Chondrocyte (in vitro differentiated cells): Measurements from ENCODE around the gene SH3PXD2A. TPM values are rescaled to one million over a fixed set of nuclear protein-coding genes. Genes with fewer than 3 reads are reported as not detected.

Experiments
- DNase-seq: peaks from one replicate; pipeline ENCODE4 v3.0.0; 2021; ENCODE audit warnings: mixed read lengths, low spot score
- H3K27ac Mint-ChIP-seq: one replicate; pipeline ENCODE4 v1.8.0; 2021; ENCODE audit warnings: mild to moderate bottlenecking, moderate library complexity, mixed read lengths; ENCODE audit not compliant: unreplicated experiment
- H3K27me3 Mint-ChIP-seq: 2 replicates; pipeline ENCODE4 v1.8.0; 2021; ENCODE audit warnings: low read depth, mixed read lengths
- H3K36me3 Mint-ChIP-seq: 2 replicates; pipeline ENCODE4 v1.8.0; 2021; ENCODE audit warnings: low read depth, mixed read lengths
- H3K4me1 Mint-ChIP-seq: 2 replicates; pipeline ENCODE4 v1.8.0; 2021; ENCODE audit warnings: low read depth, mild to moderate bottlenecking, mixed read lengths
- H3K4me3 Mint-ChIP-seq: one replicate; pipeline ENCODE4 v1.8.0; 2021; ENCODE audit warnings: mild to moderate bottlenecking, moderate library complexity, mixed read lengths; ENCODE audit not compliant: unreplicated experiment
- H3K9me3 Mint-ChIP-seq: 2 replicates; pipeline ENCODE4 v1.8.0; 2021; ENCODE audit warnings: low read depth, mixed read lengths
- total RNA-seq: library from RNA; stranded (reverse); gene quantifications from 3 replicates; pipeline ENCODE4 v1.2.1, GENCODE V29; 2021
- TF ChIP-seq, protein P1 (sequence below): fragments of 200-600 bp; sonication (generic); IDR thresholded peaks from 2 replicates; pipeline ENCODE4 v1.5.0; 2021; ENCODE audit warnings: antibody characterized with exemption, mild to moderate bottlenecking, moderate library complexity

SH3PXD2A gene
- total RNA-seq, 1 donor from 2014 or later = 46.0 TPM

DNA sequence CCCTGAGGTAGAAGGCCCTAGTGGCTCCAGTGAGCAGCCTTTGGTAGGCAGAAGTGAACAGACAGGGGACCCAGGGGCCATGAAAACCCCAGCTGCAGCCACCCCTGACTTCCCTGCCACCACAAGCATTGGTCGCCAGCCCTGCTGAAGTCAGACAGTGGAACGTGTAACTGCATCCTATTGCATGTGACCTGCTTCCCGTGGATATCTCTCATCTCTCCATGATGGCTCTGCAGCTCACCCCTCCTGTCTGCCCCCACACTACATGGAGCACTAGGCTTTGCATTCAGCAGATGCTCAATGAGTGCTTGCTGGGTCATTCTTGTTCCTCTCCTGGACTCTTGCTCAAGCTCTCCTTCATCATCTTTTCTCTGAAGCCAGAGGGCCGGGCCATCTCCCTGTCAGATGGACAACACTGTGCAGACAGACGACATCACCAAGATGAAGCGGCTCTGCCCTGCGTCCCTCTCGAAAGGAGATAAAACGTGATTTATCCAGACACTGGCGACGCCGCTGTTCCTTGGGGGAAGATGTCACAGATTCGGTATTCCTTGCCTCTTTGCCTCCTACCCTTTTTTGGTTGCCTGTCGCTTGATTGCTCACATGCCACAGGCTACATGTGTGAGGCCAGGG lies 117.5 kb downstream of the SH3PXD2A start:
- DNase-seq = no peak
- peaks cover 11% of the 10 kb centered on the region for H3K4me1 Mint-ChIP-seq
- H3K36me3 Mint-ChIP-seq = no peaks in the 10 kb centered on the region
- no peak overlapping the region for H3K4me3 Mint-ChIP-seq
- no peaks in the 10 kb centered on the region for H3K9me3 Mint-ChIP-seq
- no peaks in the 10 kb centered on the region for H3K27me3 Mint-ChIP-seq
- H3K27ac Mint-ChIP-seq = no peak overlapping the region
- TF ChIP-seq, protein P1, sequence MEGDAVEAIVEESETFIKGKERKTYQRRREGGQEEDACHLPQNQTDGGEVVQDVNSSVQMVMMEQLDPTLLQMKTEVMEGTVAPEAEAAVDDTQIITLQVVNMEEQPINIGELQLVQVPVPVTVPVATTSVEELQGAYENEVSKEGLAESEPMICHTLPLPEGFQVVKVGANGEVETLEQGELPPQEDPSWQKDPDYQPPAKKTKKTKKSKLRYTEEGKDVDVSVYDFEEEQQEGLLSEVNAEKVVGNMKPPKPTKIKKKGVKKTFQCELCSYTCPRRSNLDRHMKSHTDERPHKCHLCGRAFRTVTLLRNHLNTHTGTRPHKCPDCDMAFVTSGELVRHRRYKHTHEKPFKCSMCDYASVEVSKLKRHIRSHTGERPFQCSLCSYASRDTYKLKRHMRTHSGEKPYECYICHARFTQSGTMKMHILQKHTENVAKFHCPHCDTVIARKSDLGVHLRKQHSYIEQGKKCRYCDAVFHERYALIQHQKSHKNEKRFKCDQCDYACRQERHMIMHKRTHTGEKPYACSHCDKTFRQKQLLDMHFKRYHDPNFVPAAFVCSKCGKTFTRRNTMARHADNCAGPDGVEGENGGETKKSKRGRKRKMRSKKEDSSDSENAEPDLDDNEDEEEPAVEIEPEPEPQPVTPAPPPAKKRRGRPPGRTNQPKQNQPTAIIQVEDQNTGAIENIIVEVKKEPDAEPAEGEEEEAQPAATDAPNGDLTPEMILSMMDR = no peak

DNA sequence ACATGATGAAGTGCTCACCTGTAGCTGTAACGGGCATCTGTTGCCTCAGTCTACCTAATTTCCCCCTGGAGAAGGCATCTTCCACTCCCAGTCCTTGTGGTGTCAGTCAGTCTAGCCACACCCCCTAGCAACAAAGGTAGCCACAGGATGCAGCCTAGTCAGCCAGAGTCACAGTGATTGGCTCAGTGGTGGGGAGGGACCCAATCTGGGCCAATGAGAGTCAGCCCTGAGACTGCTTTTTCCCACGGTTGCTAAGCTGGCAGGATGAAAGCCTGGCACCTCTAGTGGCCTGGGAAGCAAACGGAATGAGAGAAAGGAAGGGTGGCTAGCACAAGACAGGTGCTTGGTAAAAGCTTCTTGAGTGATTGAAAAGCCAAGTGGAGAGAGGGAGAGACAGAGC lies 118.6 kb downstream of the SH3PXD2A start:
- TF ChIP-seq, protein P1 = no peak
- H3K36me3 Mint-ChIP-seq = no peaks in the 10 kb centered on the region
- H3K4me3 Mint-ChIP-seq = no peak overlapping the region
- H3K4me1 Mint-ChIP-seq = peaks cover 18% of the 10 kb centered on the region
- no peaks in the 10 kb centered on the region for H3K27me3 Mint-ChIP-seq
- H3K27ac Mint-ChIP-seq = no peak overlapping the region
- no peak for DNase-seq
- no peaks in the 10 kb centered on the region for H3K9me3 Mint-ChIP-seq

DNA sequence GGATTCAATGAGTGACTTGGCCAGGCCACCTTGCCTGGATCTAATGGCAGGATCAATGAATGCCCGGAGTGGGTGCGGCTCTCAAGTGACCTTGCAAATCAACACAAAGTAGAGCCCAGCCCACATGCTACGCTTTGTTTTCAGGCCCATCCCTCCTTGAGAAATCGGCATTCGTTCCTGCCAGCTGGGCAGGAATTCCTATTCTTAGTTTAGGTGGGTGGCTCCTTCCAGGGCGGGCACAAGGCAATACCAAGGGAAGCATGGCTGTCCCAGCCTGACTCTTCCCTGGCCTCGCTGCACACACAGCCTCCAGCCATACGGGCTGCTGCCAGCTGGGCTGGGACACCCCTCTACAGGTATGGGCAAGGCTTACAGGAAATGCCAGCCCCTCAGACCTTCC lies 119.3 kb downstream of the SH3PXD2A start:
- peak; percentile 61 for DNase-seq
- Mint-ChIP-seq H3K36me3 (no peaks in the 10 kb centered on the region), H3K27ac (no peak overlapping the region), H3K9me3 (no peaks in the 10 kb centered on the region), H3K4me3 (no peak overlapping the region), H3K4me1 (peaks cover 18% of the 10 kb centered on the region), H3K27me3 (no peaks in the 10 kb centered on the region)
- TF ChIP-seq, protein P1 = no peak

DNA sequence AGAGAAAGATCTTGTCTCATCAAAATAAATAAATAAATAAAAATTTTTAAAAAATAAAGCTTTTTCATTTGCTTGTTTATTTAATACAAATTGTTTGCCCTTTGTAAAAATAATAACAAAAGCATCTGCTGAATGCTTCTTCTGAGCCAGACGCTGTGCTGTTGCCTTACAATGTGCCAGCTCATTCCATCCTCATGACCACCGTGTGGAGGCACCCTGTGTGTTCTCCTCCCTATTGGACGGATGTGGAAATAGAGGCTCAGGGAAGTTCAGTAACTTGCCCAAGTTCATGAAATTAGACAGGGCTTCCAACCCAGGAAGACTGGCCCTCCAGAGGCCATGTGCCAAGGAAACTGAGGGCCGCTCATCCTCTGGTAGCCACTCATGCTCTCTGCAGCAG lies 120.6 kb downstream of the SH3PXD2A start:
- TF ChIP-seq, protein P1 = no peak
- Mint-ChIP-seq H3K9me3 (no peaks in the 10 kb centered on the region), H3K36me3 (no peaks in the 10 kb centered on the region), H3K4me1 (peaks cover 17% of the 10 kb centered on the region), H3K27ac (no peak overlapping the region), H3K4me3 (no peak overlapping the region), H3K27me3 (no peaks in the 10 kb centered on the region)
- no peak for DNase-seq

DNA sequence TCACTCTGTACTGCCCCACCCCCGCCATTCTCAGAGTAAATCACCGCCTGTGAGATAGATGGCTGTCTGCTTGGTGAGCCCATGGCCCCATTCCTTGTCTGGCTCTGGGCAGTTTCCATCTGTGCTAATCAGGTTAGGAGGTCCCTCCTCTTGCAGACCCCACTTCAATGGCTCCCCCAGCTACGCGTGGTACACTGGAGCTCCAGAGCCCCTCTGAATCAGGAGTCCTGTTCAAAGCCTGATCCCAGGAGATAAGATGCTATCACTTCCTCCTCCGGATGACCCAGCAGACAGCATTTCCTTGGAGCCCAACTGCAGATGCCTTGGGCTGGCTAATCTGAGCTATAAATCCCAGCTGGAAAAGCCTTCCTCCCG lies 122.3 kb downstream of the SH3PXD2A start:
- Mint-ChIP-seq H3K9me3 (no peaks in the 10 kb centered on the region), H3K4me3 (no peak overlapping the region), H3K27me3 (no peaks in the 10 kb centered on the region), H3K4me1 (peaks cover 7% of the 10 kb centered on the region), H3K27ac (no peak overlapping the region), H3K36me3 (no peaks in the 10 kb centered on the region)
- TF ChIP-seq, protein P1 = no peak
- no peak for DNase-seq
